PFSK-1 (cell line): Measurements from ENCODE around the gene RHBG.

Experiments
- FOXP2 ChIP-seq: optimal IDR thresholded peaks from 2 replicates; pipeline ENCODE3; 2011; ENCODE audit warnings: borderline replicate concordance, control low read depth, inconsistent platforms; ENCODE audit not compliant: insufficient read depth; ENCODE audit errors: extremely low read length, extremely low read depth
- POLR2AphosphoS5 ChIP-seq: IDR thresholded peaks from 2 replicates; pipeline ENCODE4 v1.6.1; 2012; ENCODE audit warnings: low read depth, mild to moderate bottlenecking, control low read depth, low read length, moderate library complexity
- SIN3A ChIP-seq: IDR thresholded peaks from 2 replicates; pipeline ENCODE4 v1.6.1; 2012; ENCODE audit warnings: mild to moderate bottlenecking, low read length, moderate library complexity, borderline replicate concordance; ENCODE audit not compliant: insufficient read depth
- TAF1 ChIP-seq: IDR thresholded peaks from 2 replicates; pipeline ENCODE4 v1.6.1; 2012; ENCODE audit warnings: low read length, control low read depth, borderline replicate concordance; ENCODE audit not compliant: insufficient read depth
- TF ChIP-seq, protein P1 (sequence below), 2 experiments: IDR thresholded peaks; 2 replicates each; pipeline versions ENCODE4 v1.6.1 to v1.8.0; 2011 to 2012; ENCODE audit warnings: low read depth in 2 of 2, low read length in 2 of 2, control low read depth in 1 of 2, inconsistent platforms in 1 of 2, mild to moderate bottlenecking in 1 of 2, moderate library complexity in 1 of 2; ENCODE audit not compliant: insufficient read depth in 1 of 2

DNA sequence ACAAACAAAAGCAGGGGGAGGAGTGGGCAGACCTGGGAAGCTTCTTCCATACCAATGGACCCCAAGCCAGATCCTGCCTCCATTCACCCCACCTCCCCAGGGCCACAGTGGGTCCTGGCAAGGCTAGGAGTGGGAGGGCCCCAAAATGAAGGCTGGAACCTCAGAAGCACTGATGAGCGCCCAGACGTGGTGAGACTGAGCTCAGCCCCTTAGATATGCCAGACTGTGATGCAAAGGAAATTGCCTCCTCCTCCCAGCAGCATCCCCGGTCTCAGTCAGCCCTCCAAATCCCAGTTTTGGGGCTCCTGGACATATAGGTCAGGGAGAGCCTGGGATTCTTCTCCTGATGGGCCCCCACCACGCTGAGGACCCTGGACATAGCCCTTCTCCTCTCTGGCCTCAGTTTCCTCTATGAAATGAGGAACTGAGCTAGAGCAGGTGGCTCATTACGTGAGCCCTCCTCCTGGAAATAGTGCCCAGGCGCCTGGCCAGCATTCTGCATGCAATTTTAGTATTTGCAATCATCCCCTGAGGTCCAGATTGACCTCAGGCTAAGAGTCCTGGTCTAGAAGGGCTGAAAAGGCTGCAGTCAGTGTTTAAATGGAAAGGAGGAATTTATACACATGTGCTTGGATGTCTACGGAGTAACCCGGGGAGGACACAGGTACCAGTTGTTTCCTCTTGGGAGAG, 33.5 kb downstream of the RHBG start:
- no peak for TF ChIP-seq TAF1
- no peak for TF ChIP-seq POLR2AphosphoS5
- TF ChIP-seq, protein P1, sequence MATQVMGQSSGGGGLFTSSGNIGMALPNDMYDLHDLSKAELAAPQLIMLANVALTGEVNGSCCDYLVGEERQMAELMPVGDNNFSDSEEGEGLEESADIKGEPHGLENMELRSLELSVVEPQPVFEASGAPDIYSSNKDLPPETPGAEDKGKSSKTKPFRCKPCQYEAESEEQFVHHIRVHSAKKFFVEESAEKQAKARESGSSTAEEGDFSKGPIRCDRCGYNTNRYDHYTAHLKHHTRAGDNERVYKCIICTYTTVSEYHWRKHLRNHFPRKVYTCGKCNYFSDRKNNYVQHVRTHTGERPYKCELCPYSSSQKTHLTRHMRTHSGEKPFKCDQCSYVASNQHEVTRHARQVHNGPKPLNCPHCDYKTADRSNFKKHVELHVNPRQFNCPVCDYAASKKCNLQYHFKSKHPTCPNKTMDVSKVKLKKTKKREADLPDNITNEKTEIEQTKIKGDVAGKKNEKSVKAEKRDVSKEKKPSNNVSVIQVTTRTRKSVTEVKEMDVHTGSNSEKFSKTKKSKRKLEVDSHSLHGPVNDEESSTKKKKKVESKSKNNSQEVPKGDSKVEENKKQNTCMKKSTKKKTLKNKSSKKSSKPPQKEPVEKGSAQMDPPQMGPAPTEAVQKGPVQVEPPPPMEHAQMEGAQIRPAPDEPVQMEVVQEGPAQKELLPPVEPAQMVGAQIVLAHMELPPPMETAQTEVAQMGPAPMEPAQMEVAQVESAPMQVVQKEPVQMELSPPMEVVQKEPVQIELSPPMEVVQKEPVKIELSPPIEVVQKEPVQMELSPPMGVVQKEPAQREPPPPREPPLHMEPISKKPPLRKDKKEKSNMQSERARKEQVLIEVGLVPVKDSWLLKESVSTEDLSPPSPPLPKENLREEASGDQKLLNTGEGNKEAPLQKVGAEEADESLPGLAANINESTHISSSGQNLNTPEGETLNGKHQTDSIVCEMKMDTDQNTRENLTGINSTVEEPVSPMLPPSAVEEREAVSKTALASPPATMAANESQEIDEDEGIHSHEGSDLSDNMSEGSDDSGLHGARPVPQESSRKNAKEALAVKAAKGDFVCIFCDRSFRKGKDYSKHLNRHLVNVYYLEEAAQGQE (IDR thresholded peaks at IDR 0.05; ENCODE audit: insufficient read depth in 1 of 2, low read depth in 2 of 2, low read length in 2 of 2) = no peak
- no peak for TF ChIP-seq SIN3A
- TF ChIP-seq FOXP2 = no peak
